HG03095 (cell line): ENCODE data around the gene PCED1B.
A peak's percentile ranks its signal among the peaks of the same experiment; 100 is the strongest.
"Not testable (repeated sequence)": the region's sequence is repeated elsewhere in the genome, so short reads cannot be mapped to it uniquely, and the experiment has no call there.

Source experiments
- ATAC-seq: cut with Tn5 transposase; IDR thresholded peaks from one replicate; pipeline ENCODE4 v1.9.1; 2021; ENCODE audit warnings: moderate library complexity; ENCODE audit not compliant: unreplicated experiment

PCED1B gene

DNA sequence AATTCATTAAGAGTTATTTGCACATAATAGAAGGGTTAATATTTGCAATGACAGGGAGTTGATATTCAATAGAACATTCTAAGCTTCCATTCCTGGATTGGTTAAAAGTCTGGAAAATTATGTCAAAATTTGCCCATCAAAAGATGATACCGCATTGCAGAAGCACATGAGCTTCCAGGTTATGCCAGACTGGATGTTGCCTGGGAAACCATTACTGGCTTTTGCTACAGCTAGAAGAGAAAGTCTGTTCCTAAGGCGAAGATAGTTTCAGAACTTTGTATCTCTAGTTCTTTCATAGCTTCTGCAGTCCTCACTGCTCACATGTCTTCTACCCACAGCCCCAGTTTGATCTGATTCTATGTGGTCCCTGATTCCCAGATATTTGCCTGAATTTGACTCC is 122.8 kb downstream of the PCED1B start:
- no peak for ATAC-seq

DNA sequence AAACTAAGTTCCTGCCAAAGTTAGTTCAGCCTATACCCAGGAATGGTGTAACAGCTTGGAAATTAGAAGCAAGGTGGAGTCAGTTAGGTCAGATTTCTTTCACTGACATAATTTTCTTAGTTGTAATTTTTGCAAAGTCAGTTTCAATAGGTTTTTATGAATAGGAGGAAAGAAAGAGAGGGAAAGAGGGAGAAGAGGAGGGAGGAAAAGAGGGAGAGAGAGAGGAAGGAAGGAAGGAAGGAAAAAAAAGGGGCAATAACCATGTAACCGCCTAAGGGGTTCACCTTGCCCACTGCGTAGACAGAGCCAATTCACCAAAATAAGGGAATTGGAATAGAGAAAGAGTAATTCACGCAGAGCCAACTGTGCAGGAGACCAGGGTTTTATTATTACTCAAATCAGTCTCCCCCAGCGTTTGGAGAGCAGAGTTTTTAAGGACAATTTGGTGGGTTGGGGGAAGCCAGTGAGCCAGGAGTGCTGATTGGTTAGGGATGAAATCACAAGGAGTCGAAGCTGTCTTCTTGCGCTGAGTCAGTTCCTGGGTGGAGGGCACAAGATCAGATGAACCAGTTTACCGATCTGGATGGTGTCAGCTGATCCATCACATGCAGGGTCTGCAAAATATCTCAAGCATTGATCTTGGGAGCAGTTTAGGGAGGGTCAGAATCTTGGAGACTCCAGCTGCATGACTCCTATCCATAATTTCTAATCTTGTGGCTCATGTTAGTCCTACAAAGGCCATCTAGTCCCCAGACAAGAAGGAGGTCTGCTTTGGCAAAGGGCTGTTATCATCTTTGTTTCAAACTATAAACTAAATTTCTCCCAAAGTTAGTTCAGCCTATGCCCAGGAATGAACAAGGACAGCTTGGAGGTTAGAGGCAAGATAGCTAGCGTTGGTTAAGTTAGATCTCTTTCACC is 126.4 kb downstream of the PCED1B start:
- no peak for ATAC-seq

DNA sequence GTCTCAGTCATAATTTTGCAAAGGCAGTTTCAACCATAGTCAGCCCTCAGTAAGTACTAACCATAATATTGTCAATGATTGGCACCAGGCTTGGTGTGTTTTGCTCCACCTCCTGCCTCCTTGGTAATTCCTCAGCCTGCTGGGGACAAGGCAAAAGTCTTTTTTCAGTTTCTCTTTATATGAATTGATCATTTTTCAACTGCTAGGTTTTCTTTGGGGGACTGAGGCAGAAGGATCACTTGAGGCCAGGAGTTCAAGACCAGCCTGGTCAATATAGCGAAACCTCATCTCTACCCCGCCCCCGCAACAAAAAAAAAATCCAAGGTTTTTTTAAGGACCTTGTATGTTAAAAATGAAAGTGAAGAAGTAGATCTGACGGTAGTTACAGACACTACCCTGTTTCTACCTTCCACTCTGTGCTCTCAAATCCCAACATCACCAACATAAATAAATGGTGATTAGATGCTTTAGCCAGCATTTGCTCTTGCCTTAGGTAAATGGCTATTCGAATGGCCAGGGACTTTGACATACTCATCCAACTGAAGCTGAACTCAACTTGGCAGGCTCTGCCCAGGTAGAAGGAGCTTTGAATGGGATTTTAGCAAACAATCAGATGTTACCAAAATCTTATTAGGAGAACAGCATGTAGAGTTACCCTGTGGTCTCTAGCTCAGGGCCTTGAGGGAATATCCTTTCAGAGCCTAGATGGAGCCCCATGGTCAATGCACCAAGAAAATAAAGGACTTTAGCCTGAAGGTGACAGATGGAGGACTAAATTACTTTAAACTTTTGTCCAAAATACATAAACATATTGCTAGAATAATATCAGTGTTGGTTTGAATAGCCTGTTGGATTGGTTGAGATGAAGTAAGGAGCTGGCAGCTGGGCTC is 127.3 kb downstream of the PCED1B start:
- ATAC-seq, result no peak

DNA sequence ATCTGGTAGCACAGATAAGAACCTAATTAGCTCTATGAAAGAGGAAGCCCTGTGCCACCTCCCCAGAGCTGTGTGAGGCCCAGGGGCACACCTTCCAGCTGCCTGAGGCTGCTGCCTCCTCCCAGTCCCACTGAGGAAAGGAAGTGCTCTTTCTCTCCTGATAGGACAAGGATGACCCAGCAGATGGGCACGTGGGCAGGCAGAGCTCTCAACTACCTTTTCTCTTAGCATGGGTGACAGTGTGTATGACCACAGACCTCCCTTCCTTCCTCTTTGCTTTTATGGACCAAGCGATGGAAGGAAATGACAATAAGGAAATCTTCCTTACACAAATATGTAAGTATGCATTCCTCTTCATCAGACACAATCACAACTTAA is 127.9 kb downstream of the PCED1B start:
- peak; percentile 37 for ATAC-seq

DNA sequence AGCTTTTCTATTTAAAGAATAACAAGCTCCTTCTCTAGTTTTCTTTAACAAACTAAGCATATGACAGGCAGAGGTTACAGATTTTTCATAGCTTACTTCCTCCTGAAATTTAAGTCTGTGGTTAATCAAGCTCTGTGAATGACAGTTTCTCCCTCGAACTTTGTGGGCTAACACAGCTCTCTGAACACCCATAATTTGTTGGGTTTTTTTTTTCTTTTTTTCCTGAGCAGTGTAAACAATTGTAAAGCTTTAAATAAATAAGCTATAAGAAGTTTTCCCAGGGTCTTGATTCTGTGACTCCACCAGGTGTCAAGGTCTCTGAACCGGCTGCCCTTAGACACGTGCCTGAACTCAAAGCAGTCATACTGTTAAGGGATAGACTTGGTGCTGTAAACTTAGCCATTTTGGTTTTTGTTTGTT is 128.4 kb downstream of the PCED1B start:
- peak; percentile 81 for ATAC-seq

DNA sequence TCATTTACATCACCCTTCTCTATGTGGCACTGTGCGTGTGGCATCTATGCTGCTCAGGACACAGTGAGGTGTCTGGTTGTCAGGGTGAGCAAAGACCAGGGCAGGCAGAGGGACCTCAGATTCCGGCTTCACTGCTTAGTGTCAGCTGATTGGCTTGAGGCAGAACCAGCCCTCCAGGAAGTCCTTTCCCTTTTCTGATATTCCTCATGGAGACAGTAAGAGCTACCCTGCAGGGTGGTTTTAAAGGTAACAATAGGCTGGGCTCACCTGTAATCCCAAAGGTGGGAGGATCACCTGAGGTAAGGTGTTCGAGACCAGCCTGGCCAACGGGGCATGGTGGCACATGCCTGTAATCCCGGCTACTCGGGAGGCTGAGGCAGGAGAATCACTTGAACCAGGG is 129.6 kb downstream of the PCED1B start:
- ATAC-seq, result no peak

DNA sequence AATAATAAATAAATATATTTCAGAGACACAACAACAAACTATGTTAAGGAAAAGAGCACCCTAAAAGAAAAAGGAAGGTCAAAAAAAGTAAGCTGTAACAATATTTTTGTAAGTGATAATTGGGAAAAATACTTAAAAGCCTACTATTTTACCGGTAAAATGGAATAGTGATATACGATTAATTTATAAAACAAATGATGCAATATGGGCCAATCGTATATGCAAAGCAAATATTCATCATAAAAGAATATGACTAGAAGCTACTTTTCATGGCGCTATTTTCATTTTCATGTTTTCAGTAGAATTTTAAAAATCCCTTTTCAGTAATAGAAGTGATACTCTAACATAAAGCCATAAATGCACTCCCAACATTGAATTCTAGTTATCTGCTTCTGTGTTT is 131.4 kb downstream of the PCED1B start:
- no peak for ATAC-seq

DNA sequence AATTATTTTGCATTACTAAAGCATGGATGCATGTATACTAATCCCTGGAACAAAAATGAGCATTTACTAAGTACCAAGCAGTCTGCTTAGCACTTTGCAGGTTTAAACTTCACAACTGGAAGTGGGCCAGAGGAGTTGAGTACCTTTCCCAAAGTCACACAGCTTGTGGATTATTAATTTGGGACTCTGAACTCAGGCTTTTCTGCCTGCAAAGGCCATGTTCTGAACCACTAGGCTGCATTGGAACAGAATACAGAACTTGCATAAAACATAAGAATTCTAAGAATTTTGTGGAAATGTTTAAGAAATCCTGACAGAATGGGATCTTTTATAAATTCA is 133.2 kb downstream of the PCED1B start:
- ATAC-seq, result no peak

DNA sequence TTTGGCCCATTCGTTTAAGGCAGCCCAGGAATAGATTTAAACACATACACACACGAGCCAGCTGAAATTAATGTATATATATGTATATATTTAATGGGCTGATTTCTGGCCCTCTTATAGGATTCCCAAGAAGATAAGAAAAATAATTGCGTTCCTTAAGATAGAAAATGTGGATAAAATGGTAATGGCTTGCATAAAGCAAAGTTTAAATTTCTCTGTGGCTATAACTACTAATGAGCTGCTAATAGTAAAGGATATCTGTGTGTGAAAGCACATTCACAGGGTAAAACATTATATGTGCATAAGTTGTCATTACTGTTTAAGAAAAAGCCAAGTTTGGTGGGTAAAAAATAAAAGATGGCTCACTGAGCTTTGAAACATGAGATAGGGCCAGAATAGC is 134.0 kb downstream of the PCED1B start:
- ATAC-seq, result no peak

DNA sequence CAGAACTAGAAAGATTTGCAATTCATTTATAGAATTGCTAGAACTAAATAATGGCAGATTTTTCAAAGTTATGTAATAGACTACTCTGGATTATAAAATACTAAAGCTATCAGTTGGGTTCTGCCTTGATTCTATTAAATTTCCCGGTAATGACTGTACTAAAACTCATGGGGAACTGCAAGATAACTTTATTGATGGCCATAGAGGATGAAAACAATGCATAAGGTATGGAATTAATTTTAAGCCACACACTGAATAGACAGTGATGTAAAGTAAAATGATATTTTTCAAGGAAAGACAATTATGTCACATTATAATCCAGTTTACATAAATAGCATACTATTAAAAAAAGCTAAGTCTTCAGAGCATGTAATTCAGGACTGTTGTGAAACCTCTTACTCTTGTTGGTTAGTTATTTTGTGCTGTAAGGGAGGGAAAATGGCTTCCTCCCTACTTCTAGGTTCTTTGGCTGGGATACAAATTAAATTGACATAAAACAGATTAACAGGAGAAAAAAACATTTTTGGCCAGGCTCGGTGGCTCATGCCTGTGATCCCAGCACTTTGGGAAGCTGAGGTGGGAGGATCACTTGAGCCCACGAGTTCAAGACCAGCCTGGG is 134.7 kb downstream of the PCED1B start:
- no peak for ATAC-seq

DNA sequence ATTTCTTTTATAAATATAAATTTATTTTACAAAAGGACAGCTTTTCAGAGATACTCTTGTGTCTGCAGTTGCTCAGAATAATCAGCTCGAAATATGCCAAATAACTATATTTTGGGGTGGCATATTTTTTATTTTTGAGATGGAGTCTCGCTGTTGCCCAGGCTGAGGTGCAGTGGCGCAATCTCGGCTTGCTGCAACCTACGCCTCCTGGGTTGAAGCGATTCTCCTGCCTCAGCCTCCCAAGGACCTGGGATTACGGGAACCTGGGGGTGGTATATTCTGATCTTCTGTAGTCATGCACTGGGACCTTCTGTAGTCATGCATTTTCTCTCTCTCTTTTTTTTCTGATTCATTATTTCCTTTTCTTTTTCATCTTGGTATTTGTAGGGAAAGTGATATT is 135.3 kb downstream of the PCED1B start:
- ATAC-seq, result no peak

DNA sequence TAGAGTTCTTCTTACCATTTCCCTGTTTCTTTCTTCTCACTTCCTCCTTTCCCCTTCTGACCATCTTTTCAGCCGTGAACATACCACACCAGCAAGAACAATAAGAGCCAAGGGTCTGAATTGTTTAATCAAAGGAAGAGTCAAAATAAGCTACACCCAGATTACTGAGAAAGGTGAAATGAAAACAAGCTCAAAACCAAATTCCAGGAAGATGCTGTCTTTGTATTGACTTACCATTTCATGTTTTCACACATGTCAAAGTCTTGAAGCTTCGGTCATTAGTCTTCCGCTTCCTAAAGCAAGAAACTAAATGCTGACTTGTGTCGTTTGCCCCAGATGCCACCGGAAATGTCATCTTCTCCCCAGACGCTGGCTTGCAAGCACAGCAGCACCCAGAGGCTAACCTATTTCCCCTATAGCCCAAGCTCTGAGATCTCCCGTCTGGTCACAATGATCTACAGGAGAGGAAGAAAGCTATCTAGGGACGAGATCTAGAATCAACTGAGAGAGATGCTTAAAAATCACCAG is 136.8 kb downstream of the PCED1B start:
- peak; percentile 43 for ATAC-seq

DNA sequence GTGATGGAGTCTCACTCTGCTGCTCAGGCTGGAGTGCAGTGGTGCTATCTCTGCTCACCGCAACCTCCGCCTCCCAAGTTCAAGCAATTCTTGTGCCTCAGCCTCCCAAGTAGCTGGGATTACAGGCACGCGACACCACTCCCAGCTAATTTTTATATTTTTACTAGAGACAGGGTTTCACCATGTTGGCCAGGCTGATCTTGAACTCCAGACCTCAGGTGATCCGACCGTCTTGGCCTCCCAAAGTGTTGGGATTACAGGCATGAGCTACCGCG is 138.1 kb downstream of the PCED1B start:
- not testable (repeated sequence) for ATAC-seq

DNA sequence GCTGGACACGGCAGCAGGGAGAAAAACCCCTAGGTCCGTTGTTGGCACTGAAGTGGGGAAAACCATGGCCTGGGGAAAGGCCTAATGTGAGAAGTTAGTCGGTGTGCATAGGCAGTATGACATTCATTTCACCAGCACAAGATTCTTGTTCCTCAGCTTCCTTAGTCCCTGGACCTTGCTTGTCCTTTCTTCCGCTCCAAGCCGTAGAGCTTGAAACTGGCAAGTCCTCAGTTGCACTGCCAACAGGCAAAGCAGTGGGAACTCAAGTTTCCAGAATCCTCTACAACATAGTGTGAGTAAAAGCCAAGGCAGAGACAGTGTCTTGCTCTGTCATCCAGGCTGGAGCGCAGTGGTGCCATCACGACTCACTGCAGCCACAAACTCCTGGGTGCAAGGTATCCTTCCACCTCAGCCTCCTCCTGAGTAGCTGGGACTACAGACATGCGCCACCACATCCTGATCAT is 138.8 kb downstream of the PCED1B start:
- ATAC-seq, result no peak

DNA sequence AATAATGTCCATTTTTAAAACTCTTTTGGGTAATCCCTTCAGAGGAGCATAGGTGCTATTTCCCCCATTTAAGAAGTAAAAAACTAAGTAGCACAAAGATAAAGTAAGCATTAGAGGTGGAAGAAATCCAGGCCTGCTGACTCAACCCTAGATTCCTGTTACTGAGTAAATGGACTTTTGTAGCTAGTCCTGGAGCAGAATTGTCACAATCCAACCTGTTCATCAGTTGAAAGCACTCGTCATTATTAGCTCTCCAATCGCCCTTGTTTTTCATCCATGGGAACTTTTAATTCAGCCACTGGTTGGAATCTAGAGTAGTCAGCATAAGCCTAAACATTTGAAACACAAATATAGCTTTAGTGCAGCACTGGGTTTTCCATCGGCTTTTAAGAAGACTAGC is 139.8 kb downstream of the PCED1B start:
- ATAC-seq, result no peak

DNA sequence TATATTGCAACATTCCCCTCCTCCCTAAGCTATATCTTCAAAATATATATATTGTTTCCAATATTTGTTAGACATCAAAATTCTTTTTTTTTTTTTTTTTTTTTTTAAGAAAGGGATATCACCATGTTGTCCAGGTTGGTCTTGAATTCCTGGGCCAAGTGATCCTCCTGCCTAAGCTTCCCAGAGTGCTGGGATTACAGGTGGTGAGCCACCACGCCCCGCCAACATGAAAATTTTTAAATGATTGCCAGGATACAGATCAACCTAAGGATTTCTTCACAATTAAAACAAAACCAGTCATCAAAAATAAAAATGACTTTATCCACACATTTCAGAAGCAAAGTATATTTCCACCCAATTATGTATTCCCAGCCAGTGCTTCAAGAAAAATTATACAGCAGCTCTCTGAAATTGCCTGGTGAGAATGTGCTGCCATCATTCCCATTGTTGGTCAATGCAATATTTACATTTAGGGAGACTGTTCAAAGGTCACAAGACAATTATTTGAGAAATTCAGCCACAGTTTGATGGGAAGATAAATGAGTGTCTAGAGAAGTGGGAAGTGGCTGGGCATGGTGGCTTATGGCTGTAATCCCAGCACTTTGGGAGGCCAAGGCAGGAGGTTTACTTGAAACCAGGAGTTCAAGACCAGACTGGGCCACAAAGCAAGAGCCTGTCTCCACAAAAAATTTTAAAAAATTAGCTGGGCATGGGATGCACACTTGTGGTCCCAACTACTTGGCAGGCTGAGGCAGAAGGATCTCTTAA is 142.0 kb downstream of the PCED1B start:
- no peak for ATAC-seq

DNA sequence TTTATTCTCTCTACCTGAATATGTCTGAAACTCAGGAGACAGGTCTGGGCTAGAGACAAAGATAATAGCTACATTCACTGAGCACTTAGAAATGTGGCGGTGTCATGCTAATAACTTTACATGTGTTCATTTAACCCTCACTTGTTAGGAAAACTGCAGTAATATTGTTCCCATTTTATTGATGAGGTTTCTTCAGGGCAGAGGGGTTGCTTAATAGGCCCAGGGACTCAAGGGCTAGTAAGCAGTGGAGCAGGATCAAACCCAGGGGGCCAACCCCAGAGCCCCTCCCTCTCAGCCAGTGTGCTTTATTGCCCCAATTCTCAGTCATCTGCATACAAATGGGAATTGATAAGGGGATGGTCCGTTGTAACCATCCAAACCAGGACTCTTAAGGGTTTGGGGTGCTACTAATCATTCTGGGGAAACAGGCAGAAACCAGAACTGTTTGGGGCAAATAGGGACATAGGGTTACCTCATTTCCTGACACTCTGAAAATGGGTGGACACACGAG is 143.2 kb downstream of the PCED1B start:
- no peak for ATAC-seq

DNA sequence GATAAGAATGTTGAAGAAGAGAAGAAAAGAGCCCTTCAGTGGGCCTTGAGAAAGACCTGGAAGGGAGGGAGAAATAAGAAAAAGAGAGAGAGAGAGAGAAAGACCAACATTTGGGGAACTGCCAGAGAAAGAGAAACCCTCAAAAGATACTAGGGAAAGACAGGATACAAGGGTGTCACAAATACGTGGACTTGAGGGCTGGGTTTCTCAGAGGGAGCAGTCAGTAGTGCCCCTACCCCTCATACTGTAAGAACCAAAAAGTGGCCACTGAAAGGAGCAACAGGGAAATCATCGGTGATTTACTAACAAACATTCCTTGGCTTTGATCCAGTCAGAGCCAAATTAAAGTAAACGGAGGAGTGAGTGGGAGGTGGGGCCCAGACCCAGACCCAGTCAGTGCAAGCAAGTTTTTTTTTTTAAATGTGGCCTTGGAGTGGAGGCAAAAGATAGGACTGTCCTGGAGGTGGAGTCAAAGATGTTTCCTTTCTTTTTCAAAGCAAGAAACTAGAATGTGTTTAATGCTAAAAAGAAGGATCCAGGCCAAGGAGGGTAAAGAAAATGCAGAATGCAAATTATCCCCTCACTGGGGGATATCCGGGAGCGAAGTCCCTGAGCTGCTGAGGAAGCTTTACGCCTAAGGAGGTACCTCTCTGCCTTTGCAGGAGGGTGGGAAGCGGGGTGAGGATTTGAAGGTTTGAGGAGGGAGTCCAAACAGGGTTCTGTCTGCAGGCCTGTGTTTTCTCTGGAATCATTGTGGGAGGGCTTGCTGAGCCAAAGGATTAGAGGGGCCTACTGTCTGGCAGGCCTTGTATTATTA is 143.8 kb downstream of the PCED1B start:
- no peak for ATAC-seq

DNA sequence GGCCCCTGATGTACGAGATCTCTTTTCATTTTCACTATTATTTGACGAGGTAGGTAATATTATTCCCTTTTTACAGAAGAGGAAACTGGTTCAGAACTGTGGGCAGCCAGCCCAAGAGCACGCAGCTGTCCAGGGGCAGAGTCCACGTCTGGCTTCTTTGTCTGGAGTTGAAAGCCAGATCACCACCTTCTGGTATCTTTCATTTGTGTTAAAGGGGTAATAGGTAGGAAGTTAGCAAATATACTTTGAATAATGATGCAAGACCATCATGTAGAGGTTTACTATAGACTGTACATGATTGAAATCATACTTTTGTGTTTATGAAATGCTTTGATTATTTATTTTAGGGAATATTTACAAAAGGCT is 144.4 kb downstream of the PCED1B start:
- ATAC-seq, result no peak
